Activated B cell treated with CpG ODN at 0.5 μM for 24 hours (primary cell): ENCODE data around the gene GART. TPM values are rescaled to one million over a fixed set of nuclear protein-coding genes. Genes with fewer than 3 reads are reported as not detected.

ENCODE experiments used
- ATAC-seq: fragments of 200-7000 bp; cut with Tn5 transposase; one replicate; pipeline ENCODE4 v1.10.0; 2021; ENCODE audit warnings: low read depth, mild to moderate bottlenecking, moderate library complexity
- CTCF ChIA-PET: fragments of 350-600 bp; sonication (Branson Sonifier 250); formaldehyde crosslinking; loops from one replicate; lab custom pipeline; 2021; ENCODE audit warnings: antibody characterized with exemption; lab: Charles Lee
- POLR2A ChIA-PET: fragments of 350-600 bp; sonication (Branson Sonifier 250); formaldehyde crosslinking; loops from one replicate; lab custom pipeline; 2021; ENCODE audit warnings: antibody characterized with exemption; lab: Charles Lee
- DNase-seq: peaks from one replicate; pipeline ENCODE4 v3.0.0; 2022
- H3K27ac Mint-ChIP-seq: one replicate; pipeline ENCODE4 v1.8.0; 2020; ENCODE audit warnings: mixed read lengths
- H3K27me3 Mint-ChIP-seq: one replicate; pipeline ENCODE4 v1.8.0; 2021; ENCODE audit warnings: mixed read lengths
- H3K36me3 Mint-ChIP-seq: one replicate; pipeline ENCODE4 v1.8.0; 2021; ENCODE audit warnings: low read depth, mixed read lengths
- H3K4me1 Mint-ChIP-seq: one replicate; pipeline ENCODE4 v1.8.0; 2021; ENCODE audit warnings: mixed read lengths
- H3K4me3 Mint-ChIP-seq: one replicate; pipeline ENCODE4 v1.8.0; 2020; ENCODE audit warnings: mild to moderate bottlenecking, mixed read lengths
- H3K9me3 Mint-ChIP-seq: one replicate; pipeline ENCODE4 v1.8.0; 2020; ENCODE audit warnings: mixed read lengths
- CTCF ChIP-seq: fragments of 200-600 bp; IDR thresholded peaks from one replicate; pipeline ENCODE4 v1.8.0; 2022; ENCODE audit warnings: antibody characterized with exemption, mild to moderate bottlenecking
- intact Hi-C: fragments of 100-400 bp; cut with micrococcal nuclease; formaldehyde crosslinking; loops from one replicate; pipeline ENCODE4 v1.15.1; 2024
- total RNA-seq: library from RNA; stranded (reverse); gene quantifications from 2 replicates; pipeline ENCODE4 v1.2.3, GENCODE V29; 2022

The GART gene
- total RNA-seq, 1 donor from 2014 or later = 106 TPM

- no peak overlapping the region for H3K4me3 Mint-ChIP-seq
- H3K27me3 Mint-ChIP-seq = no peaks in the 10 kb centered on the region
- ChIA-PET CTCF (no interaction called here), POLR2A (no interaction called here)
- H3K27ac Mint-ChIP-seq = no peak overlapping the region
- intact Hi-C loops = no loop called here
- no peak for TF ChIP-seq CTCF
- DNase-seq = no peak
- peaks cover 56% of the 10 kb centered on the region for H3K36me3 Mint-ChIP-seq
- peaks cover 2% of the 10 kb centered on the region for H3K4me1 Mint-ChIP-seq
- no peak for ATAC-seq
- no peaks in the 10 kb centered on the region for H3K9me3 Mint-ChIP-seq
Measured at GRCh38 chr21:33522297-33522952, 19.5 kb downstream of the GART start.

- Mint-ChIP-seq H3K27me3 (no peaks in the 10 kb centered on the region), H3K4me3 (no peak overlapping the region)
Measured at GRCh38 chr21:33518899-33519298, 23.0 kb downstream of the GART start.

GRCh38 chr21:33514229-33514628 is 27.7 kb downstream of the GART start:
- Mint-ChIP-seq H3K4me1 (no peaks in the 10 kb centered on the region), H3K27ac (no peak overlapping the region), H3K9me3 (no peaks in the 10 kb centered on the region), H3K27me3 (no peaks in the 10 kb centered on the region), H3K4me3 (no peak overlapping the region), H3K36me3 (peaks cover 78% of the 10 kb centered on the region)
- intact Hi-C loops = no loop called here
- DNase-seq (no peak), ATAC-seq (no peak)
- POLR2A ChIA-PET = interaction anchor here (0.6 kb wide), 2 partner anchors 29 to 34 kb away, joined by 3 to 4 read pairs; no protein-coding TSS in a partner anchor
- CTCF ChIA-PET = no interaction called here
- TF ChIP-seq CTCF = no peak

More at GRCh38 chr21:33518899-33519298, 23.0 kb downstream of the GART start:
- ChIA-PET CTCF (interaction anchor here (1.0 kb wide), 1 partner anchor 322 kb away, joined by 4 read pairs; no protein-coding TSS in a partner anchor), POLR2A (no interaction called here)
- peaks cover 61% of the 10 kb centered on the region for H3K36me3 Mint-ChIP-seq
- H3K9me3 Mint-ChIP-seq = no peaks in the 10 kb centered on the region
- no peak for TF ChIP-seq CTCF
- intact Hi-C loops = no loop called here
- no peaks in the 10 kb centered on the region for H3K4me1 Mint-ChIP-seq
- DNase-seq = no peak
- no peak overlapping the region for H3K27ac Mint-ChIP-seq
- no peak for ATAC-seq

GRCh38 chr21:33512481-33512880 is 29.4 kb downstream of the GART start:
- Mint-ChIP-seq H3K36me3 (peaks cover 75% of the 10 kb centered on the region), H3K27ac (no peak overlapping the region), H3K4me1 (no peaks in the 10 kb centered on the region), H3K9me3 (no peaks in the 10 kb centered on the region), H3K27me3 (no peaks in the 10 kb centered on the region), H3K4me3 (no peak overlapping the region)
- ChIA-PET CTCF (no interaction called here), POLR2A (interaction anchor here (0.6 to 0.7 kb wide), 3 partner anchors 11 to 123 kb away, joined by 3 to 5 read pairs (median 4); no protein-coding TSS in a partner anchor)
- intact Hi-C loops = no loop called here
- DNase-seq = no peak
- no peak for TF ChIP-seq CTCF
- no peak for ATAC-seq

- Mint-ChIP-seq H3K9me3 (peaks cover 4% of the 10 kb centered on the region), H3K27me3 (no peaks in the 10 kb centered on the region), H3K27ac (no peak overlapping the region), H3K4me3 (no peak overlapping the region), H3K4me1 (no peaks in the 10 kb centered on the region), H3K36me3 (peaks cover 73% of the 10 kb centered on the region)
- intact Hi-C loops = no loop called here
- DNase-seq = no peak
- no peak for TF ChIP-seq CTCF
- ChIA-PET POLR2A (no interaction called here), CTCF (no interaction called here)
- no peak for ATAC-seq
Measured at GRCh38 chr21:33511639-33512038, 30.3 kb downstream of the GART start.
